GM12878 (cell line): ENCODE results near the gene STK11. TPM values are rescaled to one million over a fixed set of nuclear protein-coding genes. Genes with fewer than 3 reads are reported as not detected.

Source experiments
- BHLHE40 ChIP-seq, 2 experiments: fragments of 450-650 bp in 1 of 2; IDR thresholded peaks; 2 replicates each; pipeline ENCODE4 v1.6.1; 2011 to 2017; ENCODE audit warnings: low read depth in 2 of 2, borderline replicate concordance in 1 of 2, improper control_type of control experiment in 1 of 2, low read length in 1 of 2, mild to moderate bottlenecking in 1 of 2
- BRCA1 ChIP-seq: IDR thresholded peaks from 2 replicates; pipeline ENCODE4 v1.6.1; 2011; ENCODE audit warnings: low read depth, low read length, improper control_type of control experiment
- CBX5 ChIP-seq: sonication (generic); IDR thresholded peaks from 2 replicates; pipeline ENCODE4 v1.6.1; 2016; ENCODE audit warnings: low read depth, moderate library complexity, mild to moderate bottlenecking, inconsistent platforms
- CHD2 ChIP-seq: IDR thresholded peaks from 2 replicates; pipeline ENCODE4 v1.6.1; 2011; ENCODE audit warnings: low read depth, low read length, improper control_type of control experiment, borderline replicate concordance
- EGR1 ChIP-seq, 2 experiments: IDR thresholded peaks; 1 replicate in 1 of 2; 2 replicates in 1 of 2; pipeline ENCODE4 v1.6.1; 2011 to 2012; ENCODE audit warnings: low read depth in 2 of 2, low read length in 2 of 2, borderline replicate concordance in 1 of 2, mild to moderate bottlenecking in 1 of 2, moderate library complexity in 1 of 2
- ETV6 ChIP-seq, 2 experiments: fragments of 450-650 bp in 1 of 2; IDR thresholded peaks in 1 of 2; conservative IDR thresholded peaks in 1 of 2; 2 replicates each; pipeline ENCODE4 v1.6.1; 2014; ENCODE audit warnings: antibody characterized with exemption in 1 of 2, borderline replicate concordance in 1 of 2, low read depth in 1 of 2, mild to moderate bottlenecking in 1 of 2, moderate library complexity in 1 of 2
- GATAD2B ChIP-seq: fragments of 450-650 bp; conservative IDR thresholded peaks from 2 replicates; pipeline ENCODE4 v1.6.1; 2017; ENCODE audit warnings: low read depth, mild to moderate bottlenecking, moderate library complexity
- HDGF ChIP-seq: fragments of 450-650 bp; IDR thresholded peaks from 2 replicates; pipeline ENCODE4 v1.6.1; 2016; ENCODE audit warnings: antibody characterized with exemption
- JUNB ChIP-seq: IDR thresholded peaks from 2 replicates; pipeline ENCODE4 v1.6.1; 2016; ENCODE audit warnings: antibody characterized with exemption, mild to moderate bottlenecking
- JUND ChIP-seq: IDR thresholded peaks from 2 replicates; pipeline ENCODE4 v1.6.1; 2012; ENCODE audit warnings: low read depth, mild to moderate bottlenecking, low read length, improper control_type of control experiment, moderate library complexity
- KLF5 ChIP-seq: fragments of 450-650 bp; IDR thresholded peaks from 2 replicates; pipeline ENCODE4 v1.6.1; 2014; ENCODE audit warnings: mild to moderate bottlenecking; ENCODE audit not compliant: partially characterized antibody
- MEF2A ChIP-seq: IDR thresholded peaks from 2 replicates; pipeline ENCODE4 v1.6.1; 2011; ENCODE audit warnings: low read depth, mild to moderate bottlenecking, low read length, moderate library complexity; ENCODE audit not compliant: insufficient read depth
- MXI1 ChIP-seq: fragments of 150-350 bp; IDR thresholded peaks from 2 replicates; pipeline ENCODE4 v1.6.1; 2011; ENCODE audit warnings: low read depth, mild to moderate bottlenecking, inconsistent platforms, low read length, improper control_type of control experiment
- NBN ChIP-seq: fragments of 450-650 bp; IDR thresholded peaks from 2 replicates; pipeline ENCODE4 v1.6.1; 2016
- NRF1 ChIP-seq: conservative IDR thresholded peaks from 2 replicates; pipeline ENCODE4 v1.6.1; 2011; ENCODE audit warnings: mild to moderate bottlenecking, low read depth, low read length, improper control_type of control experiment
- PML ChIP-seq: IDR thresholded peaks from 2 replicates; pipeline ENCODE4 v1.6.1; 2012; ENCODE audit warnings: low read length, inconsistent platforms
- RBBP5 ChIP-seq: fragments of 200-600 bp; sonication (generic); conservative IDR thresholded peaks from 2 replicates; pipeline ENCODE4 v1.6.1; 2016
- STAT1 ChIP-seq: fragments of 450-650 bp; conservative IDR thresholded peaks from 2 replicates; pipeline ENCODE4 v1.6.1; 2014; ENCODE audit warnings: antibody characterized with exemption, mild to moderate bottlenecking
- STAT3 ChIP-seq: IDR thresholded peaks from 2 replicates; pipeline ENCODE4 v1.6.1; 2011; ENCODE audit warnings: low read depth, low read length, improper control_type of control experiment
- TCF7 ChIP-seq: IDR thresholded peaks from 2 replicates; pipeline ENCODE4 v1.6.1; 2014; ENCODE audit warnings: antibody characterized with exemption, borderline replicate concordance
- USF2 ChIP-seq: IDR thresholded peaks from 2 replicates; pipeline ENCODE4 v1.6.1; 2011; ENCODE audit warnings: low read depth, low read length, improper control_type of control experiment, borderline replicate concordance
- YY1 ChIP-seq: IDR thresholded peaks from 2 replicates; pipeline ENCODE4 v1.6.1; 2011; ENCODE audit warnings: low read depth, mild to moderate bottlenecking, low read length
- polyA plus RNA-seq, 11 experiments: library from polyadenylated mRNA; depleted of rRNA in 4 of 11; unstranded in 6 of 11; stranded (reverse) in 5 of 11; fragments of >200 nt; fragmentation: Nextera tagmentation in 4 of 11; fragmentation: Illumina TruSeq in 1 of 11; extraction: Ambion mirVana in 4 of 11; extraction: Trizol in 1 of 11; gene quantifications; 1 replicate in 1 of 11; 2 replicates in 10 of 11; pipeline versions ENCODE4 v1.2.1 to v1.2.3, GENCODE V29; 2011 to 2016; ENCODE audit warnings: inconsistent platforms in 2 of 11, missing spikeins in 2 of 11, low read depth in 1 of 11
- total RNA-seq, 4 experiments: library from RNA; depleted of rRNA in 3 of 4; stranded (reverse); fragments of >200 nt in 3 of 4; fragmentation: Illumina TruSeq in 1 of 4; extraction: Trizol in 1 of 4; gene quantifications; 2 replicates each; pipeline versions ENCODE4 v1.2.1 to v1.2.3, GENCODE V29; 2013 to 2021
- TF ChIP-seq, protein P1 (sequence below): fragments of 450-650 bp; formaldehyde crosslinking; IDR thresholded peaks from 2 replicates; pipeline ENCODE4 v1.4.0; 2020; ENCODE audit warnings: mild to moderate bottlenecking, moderate library complexity
- TF ChIP-seq, protein P2 (sequence below), 3 experiments: IDR thresholded peaks in 2 of 3; conservative IDR thresholded peaks in 1 of 3; 2 replicates each; pipeline ENCODE4 v1.5.1; 2011; ENCODE audit warnings: low read depth in 3 of 3, low read length in 3 of 3, mild to moderate bottlenecking in 3 of 3, control low read depth in 2 of 3, moderate library complexity in 2 of 3, inconsistent platforms in 1 of 3, mixed read lengths in 1 of 3; ENCODE audit not compliant: control insufficient read depth in 2 of 3, insufficient read depth in 1 of 3; ENCODE audit errors: extremely low read depth in 1 of 3

Gene STK11
- total and polyA plus RNA-seq, 10 of the 15 experiments (the other 5 are each of a cell fraction or from before 2014, with no cell fraction given) = 0.33 to 71.0 (median 23.8) TPM

- TF ChIP-seq, protein P1, sequence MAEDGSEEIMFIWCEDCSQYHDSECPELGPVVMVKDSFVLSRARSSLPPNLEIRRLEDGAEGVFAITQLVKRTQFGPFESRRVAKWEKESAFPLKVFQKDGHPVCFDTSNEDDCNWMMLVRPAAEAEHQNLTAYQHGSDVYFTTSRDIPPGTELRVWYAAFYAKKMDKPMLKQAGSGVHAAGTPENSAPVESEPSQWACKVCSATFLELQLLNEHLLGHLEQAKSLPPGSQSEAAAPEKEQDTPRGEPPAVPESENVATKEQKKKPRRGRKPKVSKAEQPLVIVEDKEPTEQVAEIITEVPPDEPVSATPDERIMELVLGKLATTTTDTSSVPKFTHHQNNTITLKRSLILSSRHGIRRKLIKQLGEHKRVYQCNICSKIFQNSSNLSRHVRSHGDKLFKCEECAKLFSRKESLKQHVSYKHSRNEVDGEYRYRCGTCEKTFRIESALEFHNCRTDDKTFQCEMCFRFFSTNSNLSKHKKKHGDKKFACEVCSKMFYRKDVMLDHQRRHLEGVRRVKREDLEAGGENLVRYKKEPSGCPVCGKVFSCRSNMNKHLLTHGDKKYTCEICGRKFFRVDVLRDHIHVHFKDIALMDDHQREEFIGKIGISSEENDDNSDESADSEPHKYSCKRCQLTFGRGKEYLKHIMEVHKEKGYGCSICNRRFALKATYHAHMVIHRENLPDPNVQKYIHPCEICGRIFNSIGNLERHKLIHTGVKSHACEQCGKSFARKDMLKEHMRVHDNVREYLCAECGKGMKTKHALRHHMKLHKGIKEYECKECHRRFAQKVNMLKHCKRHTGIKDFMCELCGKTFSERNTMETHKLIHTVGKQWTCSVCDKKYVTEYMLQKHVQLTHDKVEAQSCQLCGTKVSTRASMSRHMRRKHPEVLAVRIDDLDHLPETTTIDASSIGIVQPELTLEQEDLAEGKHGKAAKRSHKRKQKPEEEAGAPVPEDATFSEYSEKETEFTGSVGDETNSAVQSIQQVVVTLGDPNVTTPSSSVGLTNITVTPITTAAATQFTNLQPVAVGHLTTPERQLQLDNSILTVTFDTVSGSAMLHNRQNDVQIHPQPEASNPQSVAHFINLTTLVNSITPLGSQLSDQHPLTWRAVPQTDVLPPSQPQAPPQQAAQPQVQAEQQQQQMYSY (CRISPR knock-in tag) = 0 out of 2 replicates have a peak, but pooled peaks have one; percentile 50
- no peak for TF ChIP-seq JUNB
- TF ChIP-seq STAT3 = no peak
- peak; percentile 51; the same call in 1 of the 2 replicates for TF ChIP-seq CHD2
- no peak for TF ChIP-seq ETV6 (conservative IDR thresholded peaks at IDR 0.05 in 1 of 2, IDR thresholded peaks at IDR 0.05 in 1 of 2; ENCODE audit: borderline replicate concordance in 1 of 2, low read depth in 1 of 2)
- TF ChIP-seq MEF2A = no peak
- peak; percentile 82 for TF ChIP-seq NRF1
- peak; percentile 72 for TF ChIP-seq YY1
- peak; percentile 53 to 96 for TF ChIP-seq EGR1 (IDR thresholded peaks at IDR 0.05; ENCODE audit: borderline replicate concordance in 1 of 2, low read depth in 2 of 2, low read length in 2 of 2)
- no peak for TF ChIP-seq HDGF
- TF ChIP-seq PML = no peak
- TF ChIP-seq, protein P2, sequence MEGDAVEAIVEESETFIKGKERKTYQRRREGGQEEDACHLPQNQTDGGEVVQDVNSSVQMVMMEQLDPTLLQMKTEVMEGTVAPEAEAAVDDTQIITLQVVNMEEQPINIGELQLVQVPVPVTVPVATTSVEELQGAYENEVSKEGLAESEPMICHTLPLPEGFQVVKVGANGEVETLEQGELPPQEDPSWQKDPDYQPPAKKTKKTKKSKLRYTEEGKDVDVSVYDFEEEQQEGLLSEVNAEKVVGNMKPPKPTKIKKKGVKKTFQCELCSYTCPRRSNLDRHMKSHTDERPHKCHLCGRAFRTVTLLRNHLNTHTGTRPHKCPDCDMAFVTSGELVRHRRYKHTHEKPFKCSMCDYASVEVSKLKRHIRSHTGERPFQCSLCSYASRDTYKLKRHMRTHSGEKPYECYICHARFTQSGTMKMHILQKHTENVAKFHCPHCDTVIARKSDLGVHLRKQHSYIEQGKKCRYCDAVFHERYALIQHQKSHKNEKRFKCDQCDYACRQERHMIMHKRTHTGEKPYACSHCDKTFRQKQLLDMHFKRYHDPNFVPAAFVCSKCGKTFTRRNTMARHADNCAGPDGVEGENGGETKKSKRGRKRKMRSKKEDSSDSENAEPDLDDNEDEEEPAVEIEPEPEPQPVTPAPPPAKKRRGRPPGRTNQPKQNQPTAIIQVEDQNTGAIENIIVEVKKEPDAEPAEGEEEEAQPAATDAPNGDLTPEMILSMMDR (IDR thresholded peaks at IDR 0.05 in 2 of 3, conservative IDR thresholded peaks at IDR 0.05 in 1 of 3; ENCODE audit: control insufficient read depth in 2 of 3, extremely low read depth in 1 of 3, insufficient read depth in 1 of 3, low read depth in 3 of 3, low read length in 3 of 3) = peak; percentile 63 to 94 (median 72); a peak in 5 of 6 replicates
- TF ChIP-seq GATAD2B = peak; percentile 97
- peak; percentile 69 for TF ChIP-seq KLF5
- peak; percentile 78 to 94; a peak in 3 of 4 replicates for TF ChIP-seq BHLHE40 (IDR thresholded peaks at IDR 0.05; ENCODE audit: borderline replicate concordance in 1 of 2, low read depth in 2 of 2, low read length in 1 of 2)
- TF ChIP-seq RBBP5 = no peak
- TF ChIP-seq USF2 = no peak
- TF ChIP-seq TCF7 = no peak
- TF ChIP-seq NBN = no peak
- TF ChIP-seq MXI1 = no peak; the same call in 1 of the 2 replicates
- no peak for TF ChIP-seq CBX5
- TF ChIP-seq STAT1 = peak; percentile 56; the same call in 1 of the 2 replicates
- peak; percentile 92 for TF ChIP-seq JUND
- no peak for TF ChIP-seq BRCA1
Measured at GRCh38 chr19:1239796-1240737, 34.5 kb downstream of the STK11 start (continued).
